ENCODE results near the gene PCID2.

The PCID2 gene

DNA sequence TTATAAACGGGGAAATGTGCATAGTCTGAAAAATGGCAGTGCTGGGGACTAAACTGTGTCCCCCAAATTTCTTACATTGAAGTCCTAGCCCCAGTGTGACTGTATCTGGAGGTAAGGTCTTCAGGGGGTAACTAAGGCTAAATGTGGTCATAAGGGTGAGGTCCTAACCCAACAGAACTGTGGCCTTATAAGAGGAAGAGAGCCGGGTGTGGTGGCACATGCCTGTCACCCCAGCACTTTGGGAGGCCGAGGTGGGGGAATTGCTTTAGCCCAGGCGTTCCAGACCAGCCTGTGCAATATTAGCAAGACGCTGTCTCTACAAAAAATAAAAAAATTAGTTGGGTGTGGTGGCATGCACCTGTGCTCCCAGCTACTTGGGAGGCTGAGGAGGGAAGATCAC lies 32.2 kb downstream of the PCID2 start:
- TF ChIP-seq, protein P1, sequence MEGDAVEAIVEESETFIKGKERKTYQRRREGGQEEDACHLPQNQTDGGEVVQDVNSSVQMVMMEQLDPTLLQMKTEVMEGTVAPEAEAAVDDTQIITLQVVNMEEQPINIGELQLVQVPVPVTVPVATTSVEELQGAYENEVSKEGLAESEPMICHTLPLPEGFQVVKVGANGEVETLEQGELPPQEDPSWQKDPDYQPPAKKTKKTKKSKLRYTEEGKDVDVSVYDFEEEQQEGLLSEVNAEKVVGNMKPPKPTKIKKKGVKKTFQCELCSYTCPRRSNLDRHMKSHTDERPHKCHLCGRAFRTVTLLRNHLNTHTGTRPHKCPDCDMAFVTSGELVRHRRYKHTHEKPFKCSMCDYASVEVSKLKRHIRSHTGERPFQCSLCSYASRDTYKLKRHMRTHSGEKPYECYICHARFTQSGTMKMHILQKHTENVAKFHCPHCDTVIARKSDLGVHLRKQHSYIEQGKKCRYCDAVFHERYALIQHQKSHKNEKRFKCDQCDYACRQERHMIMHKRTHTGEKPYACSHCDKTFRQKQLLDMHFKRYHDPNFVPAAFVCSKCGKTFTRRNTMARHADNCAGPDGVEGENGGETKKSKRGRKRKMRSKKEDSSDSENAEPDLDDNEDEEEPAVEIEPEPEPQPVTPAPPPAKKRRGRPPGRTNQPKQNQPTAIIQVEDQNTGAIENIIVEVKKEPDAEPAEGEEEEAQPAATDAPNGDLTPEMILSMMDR (IDR thresholded peaks at IDR 0.05; ENCODE audit: borderline replicate concordance, control extremely low read depth, extremely low read depth, insufficient read depth, missing control alignments) = no peak
- in situ Hi-C loops (cut with MboI; ENCODE audit: low sequenced_read_pairs, unreplicated experiment) = no loop called here
- DNase-seq (ENCODE audit: low spot score) = no peak

DNA sequence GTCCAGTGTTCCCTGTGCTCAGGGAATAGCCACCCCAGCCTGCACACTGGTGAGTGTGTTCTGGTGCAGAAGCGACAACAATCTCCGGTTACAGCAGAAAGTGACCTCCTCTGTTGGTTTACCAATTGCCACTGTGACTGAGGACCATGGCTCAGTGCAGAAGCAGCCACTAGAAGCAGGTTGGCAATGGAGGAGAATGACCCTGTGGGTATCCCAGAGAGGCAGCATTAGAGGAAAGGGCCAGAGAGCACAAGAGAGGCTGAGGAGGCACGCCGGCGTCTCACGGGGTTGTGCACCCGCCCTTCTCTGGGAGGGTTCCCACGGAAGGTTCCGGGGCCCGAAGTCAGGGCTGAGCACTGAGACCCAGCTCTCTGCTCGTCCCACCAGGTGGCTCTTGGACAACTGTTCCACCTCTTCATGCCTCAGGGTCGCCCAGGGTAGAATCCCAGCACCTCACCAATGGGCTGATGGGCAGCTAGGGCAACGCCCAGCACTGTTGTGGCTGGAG lies 36.0 kb downstream of the PCID2 start:
- TF ChIP-seq, protein P1 (IDR thresholded peaks at IDR 0.05; ENCODE audit: borderline replicate concordance, control extremely low read depth, extremely low read depth, insufficient read depth, missing control alignments) = no peak
- no peak for DNase-seq (ENCODE audit: low spot score)
- in situ Hi-C loops (cut with MboI; ENCODE audit: low sequenced_read_pairs, unreplicated experiment) = no loop called here

DNA sequence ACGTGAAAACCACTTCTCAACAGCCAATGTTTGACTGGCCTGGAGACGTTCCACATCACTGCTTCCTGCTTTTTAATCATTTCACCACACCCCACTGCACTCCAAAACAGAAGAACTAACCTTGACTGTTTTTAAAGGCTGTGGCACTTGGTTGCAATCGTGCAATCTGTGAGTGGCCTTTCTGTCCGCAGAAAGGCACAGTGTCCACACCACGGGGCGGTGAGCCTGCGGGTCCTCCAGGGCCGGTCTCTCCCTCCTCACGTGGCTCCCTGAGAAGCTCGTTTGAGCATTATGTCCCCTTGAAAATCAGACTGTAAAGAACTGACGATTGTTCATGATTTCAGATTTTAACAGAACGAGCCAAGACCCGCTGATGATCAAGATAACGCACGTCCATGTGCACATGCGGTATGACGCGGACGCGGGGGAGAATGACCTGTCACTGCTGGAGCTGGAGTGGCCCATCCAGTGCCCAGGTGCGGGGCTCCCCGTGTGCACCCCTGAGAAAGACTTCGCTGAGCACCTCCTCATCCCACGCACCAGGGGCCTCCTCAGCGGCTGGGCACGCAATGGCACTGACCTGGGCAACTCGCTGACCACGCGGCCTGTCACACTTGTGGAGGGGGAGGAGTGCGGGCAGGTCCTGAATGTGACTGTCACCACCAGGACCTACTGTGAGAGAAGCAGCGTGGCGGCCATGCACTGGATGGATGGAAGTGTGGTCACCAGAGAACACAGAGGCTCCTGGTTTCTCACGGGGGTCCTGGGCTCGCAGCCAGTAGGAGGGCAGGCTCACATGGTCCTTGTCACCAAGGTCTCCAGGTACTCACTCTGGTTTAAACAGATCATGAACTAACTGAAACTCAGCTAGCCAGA lies 37.0 kb downstream of the PCID2 start:
- in situ Hi-C loops (cut with MboI; ENCODE audit: low sequenced_read_pairs, unreplicated experiment) = no loop called here
- TF ChIP-seq, protein P1 (IDR thresholded peaks at IDR 0.05; ENCODE audit: borderline replicate concordance, control extremely low read depth, extremely low read depth, insufficient read depth, missing control alignments) = no peak
- no peak for DNase-seq (ENCODE audit: low spot score)

DNA sequence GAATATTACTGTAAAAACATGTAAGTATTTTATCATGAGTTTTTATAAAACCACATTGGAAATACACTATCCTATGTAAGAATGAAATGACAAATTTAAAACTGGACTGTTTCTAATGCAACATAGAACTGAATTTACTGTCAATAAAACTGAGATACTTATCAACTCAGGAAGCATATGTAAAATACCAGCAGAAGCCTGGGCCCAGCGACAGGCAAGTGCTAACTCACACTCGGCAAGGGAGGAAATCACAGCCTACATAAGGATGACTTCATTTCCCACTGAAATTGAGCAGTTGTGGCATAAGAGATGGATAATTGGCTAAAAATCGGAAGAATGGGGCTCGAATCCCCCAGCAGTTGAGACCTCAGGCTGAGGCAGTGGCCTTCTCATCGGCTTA lies 38.0 kb downstream of the PCID2 start:
- TF ChIP-seq, protein P1 (IDR thresholded peaks at IDR 0.05; ENCODE audit: borderline replicate concordance, control extremely low read depth, extremely low read depth, insufficient read depth, missing control alignments) = no peak
- no peak for DNase-seq (ENCODE audit: low spot score)
- in situ Hi-C loops (cut with MboI; ENCODE audit: low sequenced_read_pairs, unreplicated experiment) = no loop called here

DNA sequence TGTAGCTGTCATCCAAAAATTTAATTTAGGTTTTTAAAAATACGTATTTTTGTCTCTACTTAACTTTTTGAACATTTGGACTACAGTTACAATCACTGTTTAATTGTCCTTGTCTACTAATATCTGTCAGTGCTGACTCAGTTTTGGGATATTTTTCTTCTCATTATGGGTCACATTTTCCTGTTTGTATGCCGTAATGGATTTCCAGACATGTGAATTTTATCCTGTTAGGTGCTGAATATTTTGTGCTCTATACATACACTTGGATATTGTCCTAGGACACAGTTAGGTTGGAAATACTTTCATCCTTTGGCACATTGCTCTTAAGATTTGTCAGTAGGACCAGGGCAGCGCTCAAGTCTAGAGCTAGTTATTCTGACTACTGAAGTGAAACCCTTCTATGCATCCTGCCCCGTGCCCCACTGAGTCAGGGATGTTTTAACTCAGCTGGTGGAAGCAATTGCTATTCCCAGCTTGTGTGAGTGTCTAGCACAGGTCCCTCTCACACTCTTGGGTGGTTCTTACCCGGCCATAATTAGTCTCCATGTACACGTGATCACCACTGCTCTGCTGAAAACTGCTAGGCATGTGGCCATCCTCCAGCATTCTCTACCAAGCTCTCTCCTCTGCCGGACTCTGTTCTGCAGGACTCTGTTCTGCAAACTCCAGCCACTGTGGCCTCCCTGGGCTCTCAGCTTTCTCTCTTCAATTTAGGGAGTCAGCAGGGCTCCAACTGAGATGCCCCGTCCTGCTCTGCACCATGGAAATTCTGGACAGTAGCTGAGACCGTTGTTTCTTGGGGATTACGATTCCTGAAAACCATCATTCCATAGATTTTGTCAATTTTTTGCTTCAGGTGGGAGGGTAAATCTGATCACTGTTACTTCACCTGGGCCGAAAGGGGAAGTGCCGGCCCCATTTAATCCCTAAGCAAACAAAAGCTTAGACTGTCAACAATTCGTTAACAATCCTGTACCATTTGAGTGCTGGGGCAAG lies 38.9 kb downstream of the PCID2 start:
- in situ Hi-C loops (cut with MboI; ENCODE audit: low sequenced_read_pairs, unreplicated experiment) = no loop called here
- TF ChIP-seq, protein P1 (IDR thresholded peaks at IDR 0.05; ENCODE audit: borderline replicate concordance, control extremely low read depth, extremely low read depth, insufficient read depth, missing control alignments) = no peak
- DNase-seq (ENCODE audit: low spot score) = no peak

DNA sequence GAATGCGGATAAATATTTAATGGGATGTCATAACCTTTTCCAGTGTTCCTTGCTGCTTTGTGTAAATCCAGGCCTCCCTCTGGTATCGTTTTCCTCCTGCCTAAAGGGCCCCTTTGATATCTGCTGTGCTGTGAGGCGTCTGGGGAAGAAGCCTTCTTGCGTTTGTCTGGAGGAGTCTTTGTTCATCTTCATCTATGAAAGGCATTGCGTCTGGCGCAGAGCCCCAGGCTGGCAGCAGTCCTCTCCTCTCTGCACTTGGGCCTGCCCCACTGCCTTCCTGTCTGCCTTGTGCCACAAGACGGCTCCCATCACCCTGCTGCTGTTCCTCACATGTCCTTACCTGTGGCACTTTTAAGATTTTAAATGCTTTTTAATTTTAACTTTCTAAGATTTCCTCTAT lies 40.3 kb downstream of the PCID2 start:
- in situ Hi-C loops (cut with MboI; ENCODE audit: low sequenced_read_pairs, unreplicated experiment) = no loop called here
- DNase-seq (ENCODE audit: low spot score) = no peak
- TF ChIP-seq, protein P1 (IDR thresholded peaks at IDR 0.05; ENCODE audit: borderline replicate concordance, control extremely low read depth, extremely low read depth, insufficient read depth, missing control alignments) = no peak

Data from GM13976 (cell line).